Endometrium (tissue), 2 donors: Measurements from ENCODE around the gene CFAP46.

Experiments
- FAIRE-seq: peaks from 2 replicates; lab custom pipeline; 2012; peaks lifted over from hg19 to GRCh38; lab: Jason Lieb, UNC
- donor health status: control.
- donor health status: control.

The CFAP46 gene

DNA sequence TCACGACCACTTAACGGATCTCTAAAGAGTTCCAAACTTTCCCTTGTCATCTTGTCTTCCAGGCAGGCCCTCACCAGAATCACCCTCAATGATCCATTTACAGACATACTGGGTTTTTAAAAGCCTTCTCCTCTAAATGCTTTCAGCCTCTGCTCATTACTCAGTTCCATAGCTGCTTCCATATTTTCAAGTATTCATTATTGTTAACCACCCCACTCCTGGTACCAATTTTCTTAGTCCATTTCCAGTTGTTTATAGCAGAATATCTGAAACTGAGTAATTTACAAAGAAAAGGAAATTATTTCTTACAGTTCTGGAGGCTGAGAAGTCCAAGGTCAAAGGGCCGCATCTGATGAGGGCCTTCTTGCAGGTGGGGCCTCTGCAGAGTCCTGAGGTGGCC lies 100.0 kb downstream of the CFAP46 start:
- no peak for FAIRE-seq

DNA sequence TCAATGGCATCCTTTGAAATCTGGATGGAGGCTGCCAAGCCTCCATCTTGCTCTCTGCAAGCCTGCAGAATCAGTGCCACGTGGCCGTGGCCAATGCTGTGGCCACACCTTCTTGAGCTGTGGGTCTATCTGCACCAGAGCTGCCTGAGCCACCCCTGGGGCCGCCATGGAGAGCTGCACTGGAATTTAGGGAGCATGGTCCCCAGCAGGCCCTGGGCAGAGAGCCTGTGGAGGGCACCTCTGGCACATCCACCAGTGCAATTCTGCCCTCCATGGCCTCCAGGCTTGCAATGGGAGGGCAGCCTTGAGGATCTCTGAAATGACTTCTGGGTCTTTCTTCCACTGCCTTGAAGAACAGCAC lies 100.8 kb downstream of the CFAP46 start:
- no peak for FAIRE-seq

DNA sequence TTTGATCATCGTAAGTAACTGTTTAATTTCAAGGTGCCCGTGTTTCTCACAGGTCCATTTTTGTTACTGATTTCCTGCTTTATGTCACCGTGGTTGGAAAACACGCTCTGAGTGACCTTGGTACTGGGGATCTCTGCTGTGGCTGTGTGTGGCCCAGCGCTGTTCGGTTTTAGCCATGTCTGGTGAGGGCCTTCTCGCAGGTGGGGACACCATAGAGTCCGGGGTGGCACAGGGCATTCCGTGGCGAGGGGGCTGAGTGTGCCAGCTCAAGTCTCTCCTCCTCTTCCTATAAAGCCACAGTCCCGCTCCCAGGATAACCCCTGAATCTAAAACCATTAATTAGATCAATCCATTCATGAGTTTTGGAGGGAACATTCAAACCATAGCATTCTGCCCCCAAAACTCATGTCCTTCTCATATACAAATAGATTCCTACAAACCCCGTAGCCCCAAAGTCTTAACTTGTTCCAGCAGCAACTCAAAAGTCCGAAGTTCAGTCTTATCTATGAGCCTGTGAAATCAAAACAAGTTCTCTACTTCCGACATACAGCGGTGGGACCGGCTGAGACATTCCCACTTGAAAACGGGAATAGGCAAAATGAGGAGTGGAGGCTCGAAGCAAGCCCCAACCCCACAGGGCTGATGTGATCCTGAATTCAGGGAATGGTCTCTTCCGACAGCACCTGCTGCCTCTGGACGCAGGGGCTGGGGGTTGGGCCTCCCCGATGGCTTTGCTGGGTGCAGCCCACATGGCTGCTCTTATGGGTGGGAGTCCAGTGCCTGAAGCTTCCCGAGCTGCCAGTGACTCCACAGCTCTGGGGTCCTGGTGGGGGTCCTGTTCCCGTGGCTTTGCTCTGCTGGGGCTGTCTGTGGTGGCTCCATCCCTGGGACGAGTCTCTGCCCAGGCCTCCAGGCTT lies 101.4 kb downstream of the CFAP46 start:
- FAIRE-seq: no peak

DNA sequence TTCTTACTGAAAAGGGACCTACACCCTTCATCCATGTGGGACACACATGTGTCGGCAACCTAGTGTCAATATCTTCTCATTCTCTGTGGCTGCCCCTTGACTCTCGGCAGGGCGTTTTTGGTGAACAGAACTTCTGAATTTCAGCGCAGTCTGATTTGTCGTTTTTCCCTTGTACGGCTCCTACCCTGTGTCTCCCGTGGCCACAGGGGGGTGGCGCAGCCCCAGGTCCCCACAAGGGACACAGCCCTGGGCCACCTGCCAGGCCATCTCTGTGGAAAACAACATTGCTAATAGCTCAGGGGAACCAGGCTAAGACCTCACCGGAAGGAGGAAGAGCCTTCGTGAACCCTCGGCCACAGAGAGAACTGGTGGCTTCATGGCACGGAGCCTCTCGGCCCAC lies 103.3 kb downstream of the CFAP46 start:
- no peak for FAIRE-seq

DNA sequence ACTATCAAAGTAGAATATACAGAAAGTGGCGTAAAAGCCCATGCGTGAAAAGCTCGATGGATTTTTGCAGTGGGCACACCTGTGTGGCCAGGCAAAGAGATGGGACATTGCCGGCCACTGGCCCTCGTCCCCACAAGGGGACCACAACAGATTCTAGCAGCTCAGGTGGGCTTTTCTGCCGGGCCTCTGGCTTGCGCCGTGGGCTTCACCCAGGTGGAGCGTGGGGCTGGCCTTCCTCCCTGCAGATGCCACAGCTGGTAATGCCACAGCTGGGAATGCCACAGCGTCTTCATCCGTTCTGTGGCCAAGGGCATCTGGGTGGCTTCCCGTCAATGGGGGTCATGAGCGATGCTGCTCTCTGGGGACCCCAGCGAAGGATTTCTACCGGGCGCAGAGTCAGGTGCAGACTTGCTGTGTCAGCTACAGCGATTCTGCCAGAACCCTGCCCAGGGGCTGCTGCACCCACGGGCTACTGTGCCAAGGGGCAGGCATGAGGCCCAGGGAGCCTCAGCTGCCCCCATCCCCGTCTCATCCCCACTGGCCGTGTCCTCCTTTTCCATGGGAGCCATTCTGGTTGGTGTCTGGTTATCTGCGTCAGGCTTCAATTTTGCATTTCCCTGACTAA lies 103.9 kb downstream of the CFAP46 start:
- FAIRE-seq: no peak

DNA sequence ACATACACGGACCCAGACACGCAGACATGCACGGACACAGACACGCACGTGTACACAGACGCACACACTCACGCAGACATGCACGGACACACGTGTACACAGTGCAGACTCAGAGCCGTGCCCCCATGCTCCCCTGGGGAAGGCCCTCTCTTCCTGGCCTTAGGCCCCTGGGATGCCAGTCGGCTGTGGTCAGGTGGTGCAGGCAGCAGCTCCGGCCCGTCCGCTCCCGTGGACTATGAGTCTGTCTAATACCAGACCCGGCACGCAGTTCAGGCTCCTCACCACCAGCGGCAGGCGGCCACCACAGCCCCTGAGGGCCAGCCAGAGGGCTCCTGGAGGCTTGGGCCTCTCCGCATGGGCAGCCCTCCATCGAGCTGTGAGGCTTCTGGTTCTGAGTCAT lies 104.5 kb downstream of the CFAP46 start:
- no peak for FAIRE-seq

DNA sequence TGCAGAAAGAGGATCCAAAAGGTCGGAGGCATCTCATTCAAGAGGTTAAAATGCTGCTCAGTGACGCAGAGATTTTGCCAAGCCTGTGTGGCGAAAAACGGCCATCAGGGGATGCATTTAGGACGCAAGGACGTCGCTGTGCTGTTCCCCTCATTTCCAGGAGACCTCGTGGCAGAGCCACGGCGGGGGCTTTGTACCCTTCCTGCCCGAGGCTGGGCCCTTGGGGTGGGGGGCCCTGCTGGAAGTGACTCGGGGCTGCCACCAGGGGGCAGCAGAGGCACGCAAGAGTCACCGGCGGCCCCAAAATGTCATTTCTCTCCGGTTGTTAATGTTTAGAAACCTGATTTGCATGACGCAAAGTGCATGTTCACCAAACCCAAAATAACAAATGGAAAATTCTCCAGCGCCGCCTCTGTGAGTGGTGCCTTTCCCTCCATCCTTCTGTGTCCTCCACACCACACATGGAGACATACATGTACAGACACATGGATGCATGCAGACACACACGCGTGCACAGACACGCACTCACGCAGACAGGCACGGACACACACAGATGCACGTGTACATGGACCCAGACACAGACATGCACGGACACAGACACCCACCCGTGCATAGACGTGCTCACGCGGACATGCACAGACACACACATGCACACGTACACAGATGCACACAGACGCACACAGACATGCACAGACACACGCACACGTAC lies 105.4 kb downstream of the CFAP46 start:
- FAIRE-seq: no peak

DNA sequence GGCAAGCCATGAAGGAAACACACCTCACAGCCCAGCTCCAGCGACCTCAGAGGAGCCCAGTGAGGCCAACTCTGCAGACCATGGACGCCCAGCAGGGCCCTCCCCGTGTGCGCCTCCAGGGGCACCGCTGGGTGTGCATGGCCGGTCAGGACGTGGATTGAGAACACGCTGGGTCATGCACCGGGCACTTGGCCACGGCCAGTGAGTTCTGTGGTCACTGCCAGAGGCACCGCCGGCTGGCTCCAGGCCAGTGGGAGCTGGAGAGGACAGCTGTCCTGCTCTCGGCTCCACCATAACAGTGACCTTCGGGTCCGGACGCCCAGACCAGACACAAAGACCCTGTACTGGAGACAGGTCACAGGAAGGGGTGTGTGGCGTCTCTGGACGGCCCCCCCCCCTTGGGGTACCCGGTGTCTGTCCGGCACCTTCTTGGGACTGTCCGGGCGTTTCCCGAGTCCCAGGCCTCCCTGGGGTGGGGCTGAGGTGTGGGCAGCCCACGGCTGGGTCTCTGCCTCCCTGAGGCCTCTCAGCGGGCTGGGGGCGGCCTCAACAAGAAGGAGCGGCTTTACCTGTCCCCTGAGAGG lies 106.0 kb downstream of the CFAP46 start:
- FAIRE-seq: no peak

DNA sequence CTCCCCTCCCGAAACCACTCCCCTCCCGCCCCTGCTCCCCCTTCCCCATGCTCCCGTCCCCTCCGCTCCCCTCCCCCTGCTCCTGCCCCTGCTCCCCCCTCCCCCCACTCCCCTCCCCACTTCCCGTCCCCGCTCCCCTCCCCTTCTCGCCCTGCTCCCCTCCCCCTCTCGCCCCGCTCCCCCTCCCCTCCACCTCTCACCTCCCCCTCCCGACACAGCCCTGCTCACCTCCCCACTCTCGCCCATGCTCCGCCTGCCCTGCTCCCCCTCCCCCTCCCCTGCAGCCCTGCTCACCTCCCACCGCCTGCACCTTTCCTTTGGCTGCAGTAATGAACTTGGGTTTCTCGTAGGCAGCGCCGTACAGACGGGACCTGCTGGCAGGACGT lies 106.5 kb downstream of the CFAP46 start:
- FAIRE-seq: no peak

DNA sequence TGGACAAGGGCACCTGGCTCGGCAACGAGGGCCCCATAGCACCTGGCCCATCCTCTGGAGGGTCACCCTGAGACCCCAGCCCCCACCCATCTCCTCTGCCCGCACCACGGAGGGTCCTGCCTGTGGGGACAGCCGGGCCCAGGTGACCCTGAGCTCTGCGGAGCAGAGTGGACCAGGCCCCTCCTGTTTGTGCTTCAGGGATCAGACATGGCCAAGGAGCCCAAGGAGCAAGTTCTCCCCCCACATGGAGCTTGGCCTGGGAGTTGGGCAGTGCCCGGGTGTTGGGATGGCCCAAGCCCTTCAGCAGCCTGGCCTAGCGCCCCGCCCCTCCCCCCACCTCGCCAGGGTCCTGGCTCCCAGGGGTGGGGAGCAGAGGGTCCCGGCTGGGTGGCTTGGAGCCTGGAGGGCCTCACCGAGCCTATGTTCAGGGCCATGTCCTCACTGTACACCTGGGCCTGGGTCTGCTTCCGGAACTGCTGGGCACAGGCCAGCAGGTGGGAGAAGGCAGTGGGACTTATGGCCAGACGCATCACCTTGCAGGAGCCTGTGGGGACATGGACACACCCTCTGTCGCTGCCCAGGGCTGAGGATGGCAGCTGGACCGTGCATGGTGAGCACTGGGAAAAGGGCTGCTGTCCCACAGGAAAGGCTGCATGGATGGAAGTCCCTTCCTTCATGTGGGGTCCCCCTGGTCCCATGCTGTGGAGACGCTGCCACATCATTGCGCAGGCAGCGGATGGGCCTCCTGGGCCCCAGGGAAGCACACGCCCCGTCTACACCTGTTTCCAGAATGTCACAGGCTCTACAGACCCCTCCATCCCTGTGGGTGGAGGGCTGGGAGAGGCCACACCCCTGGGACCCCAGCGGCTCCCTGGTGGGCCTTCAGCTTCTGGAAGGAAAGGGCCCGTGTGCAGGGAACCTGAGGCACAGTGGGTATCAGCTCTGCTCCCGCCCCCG lies 107.2 kb downstream of the CFAP46 start:
- no peak for FAIRE-seq

DNA sequence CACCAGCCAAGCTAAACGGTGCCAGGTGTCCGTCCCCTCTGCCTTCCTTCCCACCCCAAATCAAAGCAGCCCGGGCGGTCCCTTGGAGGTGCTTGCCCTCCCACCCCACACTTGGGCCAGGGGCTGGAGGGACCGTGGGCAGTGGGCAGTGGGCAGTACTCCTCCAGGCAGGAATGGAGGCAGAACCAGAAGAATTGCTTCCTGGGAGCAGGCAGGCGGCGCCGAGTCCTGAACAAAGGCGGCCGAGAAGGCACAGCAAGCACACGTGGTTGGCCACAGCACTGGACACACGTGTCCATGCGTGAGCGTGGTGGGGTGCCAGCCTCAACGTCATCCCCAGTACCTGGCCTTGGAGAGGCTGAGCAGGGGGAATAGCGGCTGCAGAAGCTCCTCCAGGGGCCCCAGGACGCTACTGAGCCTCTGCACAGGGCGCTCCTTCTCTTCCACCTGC lies 108.0 kb downstream of the CFAP46 start:
- no peak for FAIRE-seq

DNA sequence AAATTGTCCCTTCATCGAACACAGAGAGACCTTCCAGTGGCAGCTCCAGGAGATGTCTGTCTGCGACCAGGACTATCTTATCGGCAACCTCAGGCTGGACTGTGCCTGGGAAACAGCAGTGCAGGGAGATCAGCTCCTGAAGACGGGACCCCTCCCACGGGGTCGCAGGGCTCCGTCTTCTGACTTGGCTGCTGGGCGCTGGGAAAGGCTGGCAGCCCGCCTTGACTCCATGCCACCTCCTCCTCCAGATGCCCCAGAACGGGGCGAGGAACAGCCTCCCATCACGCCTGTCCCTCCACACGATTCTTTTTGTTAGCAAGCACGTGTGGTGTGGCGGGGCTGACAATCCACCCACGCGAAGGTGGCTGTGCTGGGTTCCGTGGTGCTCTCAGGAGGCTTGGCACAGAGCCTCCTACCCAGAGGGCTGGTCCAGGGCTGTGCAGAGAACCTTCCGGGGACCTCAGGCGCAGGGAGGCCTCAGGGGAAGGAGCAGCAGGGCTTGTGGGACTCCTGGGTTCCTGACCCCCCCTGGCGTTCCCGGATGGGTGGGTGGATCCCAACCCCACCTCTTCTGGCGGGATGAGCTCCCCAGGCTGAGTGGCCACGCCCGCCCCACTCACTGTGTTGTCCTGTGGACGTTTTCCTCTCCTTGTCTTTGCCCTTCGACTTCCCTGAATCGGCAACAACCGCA lies 108.8 kb downstream of the CFAP46 start:
- FAIRE-seq: no peak

DNA sequence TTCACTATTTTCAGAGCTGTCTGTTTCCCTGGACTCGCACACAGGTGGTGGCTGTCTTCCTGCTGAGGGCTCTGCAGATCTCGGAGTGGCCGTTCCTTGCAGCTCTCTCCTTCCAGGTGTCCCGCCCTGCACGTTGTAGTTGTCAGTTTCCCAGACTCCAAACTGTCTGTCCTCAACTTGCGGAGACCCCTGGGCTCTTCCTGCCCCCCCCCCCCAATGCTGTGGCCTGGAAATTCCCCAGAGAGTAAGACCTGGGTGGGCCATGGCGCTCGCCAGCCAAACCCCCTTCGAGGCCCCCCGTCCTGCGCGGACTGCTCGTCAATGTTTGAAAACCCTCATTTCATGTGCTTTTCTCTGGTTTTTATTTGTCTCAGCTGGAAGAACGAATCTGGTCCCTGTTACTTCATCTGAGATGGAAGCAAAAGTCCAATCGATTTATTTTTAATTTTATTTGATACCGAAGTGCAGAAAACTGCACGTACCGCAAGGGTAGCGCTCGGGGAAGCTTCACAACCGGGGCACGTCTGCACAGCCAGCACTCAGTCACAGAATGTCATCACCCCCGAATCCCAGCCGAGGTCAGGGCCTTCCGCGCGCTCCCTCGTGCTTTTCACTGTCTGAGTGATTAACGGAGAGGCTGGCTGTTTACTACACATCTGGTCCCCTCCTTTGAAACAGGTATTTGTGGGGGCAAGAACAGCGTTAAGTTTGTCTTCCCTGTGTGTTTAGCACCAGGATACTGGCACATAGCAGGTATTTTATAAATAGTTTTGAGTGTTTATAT lies 110.0 kb downstream of the CFAP46 start:
- FAIRE-seq: no peak

DNA sequence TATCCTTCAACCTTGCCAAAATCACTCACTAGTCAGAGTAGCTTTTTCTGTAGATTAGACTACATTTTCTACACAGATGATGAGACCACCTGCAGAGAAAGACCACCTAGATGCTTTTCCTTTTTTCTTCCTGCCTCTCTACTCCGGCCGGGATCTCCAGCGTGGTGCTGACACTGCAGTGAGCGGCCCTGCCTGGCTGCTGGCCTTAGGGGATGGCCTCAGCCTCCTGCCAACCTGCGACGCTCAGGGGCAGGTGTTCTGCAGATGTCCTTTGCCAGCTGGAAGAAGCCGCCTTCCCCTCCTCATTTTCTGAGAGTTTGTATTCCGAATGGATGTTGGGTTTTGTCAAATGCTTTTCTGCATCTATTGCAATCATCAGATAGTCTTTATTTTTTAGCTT lies 113.0 kb downstream of the CFAP46 start:
- no peak for FAIRE-seq

DNA sequence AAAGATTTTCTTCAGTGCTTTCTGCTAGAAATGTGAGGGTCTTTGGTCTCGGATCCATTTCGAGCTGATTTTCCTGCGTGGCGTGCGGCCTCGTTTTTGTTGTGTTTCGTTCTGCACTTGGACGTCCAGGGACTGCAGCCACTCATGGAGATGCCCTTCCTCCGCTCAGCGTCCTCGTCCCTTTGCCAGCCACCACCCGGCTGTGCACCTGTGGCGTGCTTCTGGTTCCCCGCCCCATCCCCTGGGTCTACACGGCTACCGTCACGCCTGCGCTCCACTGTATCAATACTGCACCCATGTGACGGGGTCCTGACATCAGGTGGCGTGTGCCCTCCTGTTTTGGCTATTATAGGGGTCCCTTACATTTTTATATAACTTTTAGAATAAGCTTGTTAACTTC lies 113.7 kb downstream of the CFAP46 start:
- FAIRE-seq: no peak

DNA sequence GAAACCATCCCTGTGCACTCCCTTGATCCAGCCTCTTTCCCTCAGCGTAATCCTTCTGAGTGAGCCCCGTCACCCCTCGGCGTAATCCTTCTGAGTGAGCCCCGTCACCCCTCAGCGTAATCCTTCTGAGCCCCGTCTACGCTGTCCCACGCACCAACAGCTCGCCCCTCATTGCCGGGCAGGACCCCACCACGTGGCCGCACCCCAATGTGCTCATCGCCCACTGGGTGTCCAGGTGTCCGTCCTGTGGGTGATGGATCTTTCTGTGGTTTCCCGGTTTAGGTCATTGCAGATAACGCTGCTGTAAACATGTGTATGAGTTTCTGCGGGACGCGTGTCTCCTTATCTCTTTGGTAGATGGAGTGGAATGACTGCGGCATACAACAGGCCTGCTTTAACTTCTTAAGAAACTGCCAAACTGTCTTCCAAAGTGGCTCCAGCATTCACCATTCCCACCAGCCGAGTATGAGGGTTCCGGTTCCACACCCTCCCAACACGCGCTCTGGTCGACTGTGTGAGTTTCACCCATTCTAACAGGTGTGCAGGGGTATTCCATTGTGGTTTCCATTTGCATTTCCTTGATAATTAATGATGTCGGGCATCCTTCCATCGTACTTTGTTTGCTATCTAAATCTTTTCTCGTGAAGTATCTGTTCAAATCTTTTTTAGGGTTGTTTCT lies 114.4 kb downstream of the CFAP46 start:
- no peak for FAIRE-seq

DNA sequence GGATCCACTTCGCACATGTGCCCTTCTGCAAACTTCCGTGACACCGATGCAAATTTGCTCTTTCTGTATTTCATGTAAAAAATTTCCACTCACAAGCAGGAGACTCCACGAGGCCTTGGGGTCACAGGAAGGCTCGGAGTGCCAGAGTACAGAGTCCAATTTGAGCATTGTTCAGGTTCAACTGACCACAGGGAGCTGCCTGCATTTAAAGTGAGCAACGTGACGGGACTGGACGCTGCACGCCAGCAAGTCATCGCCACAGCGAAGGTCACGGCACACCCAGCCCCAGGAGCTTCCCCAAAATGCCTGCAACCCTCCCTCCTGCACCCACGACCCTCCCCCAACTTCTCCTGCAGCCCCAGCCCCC lies 115.0 kb downstream of the CFAP46 start:
- FAIRE-seq: no peak

DNA sequence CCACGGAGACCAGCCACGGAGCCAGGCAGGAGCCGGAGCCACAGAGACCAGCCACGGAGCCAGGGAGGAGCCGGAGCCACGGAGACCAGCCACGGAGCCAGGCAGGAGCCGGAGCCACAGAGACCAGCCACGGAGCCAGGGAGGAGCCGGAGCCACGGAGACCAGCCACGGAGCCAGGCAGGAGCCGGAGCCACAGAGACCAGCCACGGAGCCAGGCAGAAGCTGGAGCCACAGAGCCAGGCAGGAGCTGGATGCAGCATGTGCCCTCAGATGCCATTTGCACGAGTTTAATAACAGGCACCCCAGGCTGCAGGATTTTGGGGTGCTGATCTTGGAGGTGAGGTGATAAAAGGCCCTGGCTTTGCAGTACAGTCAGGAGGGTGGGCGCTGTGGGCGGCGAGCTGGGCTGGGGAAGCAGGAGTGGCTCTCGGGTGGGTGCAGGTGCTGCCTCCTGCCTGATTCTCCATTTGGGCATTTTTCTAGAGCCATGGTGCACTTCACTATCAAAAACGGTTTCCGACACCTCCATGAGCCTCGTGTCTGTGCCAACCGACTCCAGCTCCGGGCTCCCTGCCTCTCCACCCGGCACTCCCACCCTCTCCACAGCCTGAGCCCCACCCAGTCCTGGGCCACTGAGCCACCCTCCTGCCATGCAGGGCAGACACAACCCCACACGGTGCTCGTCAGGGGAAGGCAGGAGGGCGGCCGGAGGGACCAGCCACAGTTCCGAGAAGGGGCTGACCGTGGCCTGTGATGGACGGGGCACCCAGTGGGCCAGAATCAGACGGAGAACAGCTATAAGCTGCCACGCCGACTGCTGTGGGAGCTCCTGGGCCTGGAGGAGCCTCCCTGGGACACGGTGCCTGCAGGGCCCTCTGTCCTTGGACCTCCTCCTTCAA lies 115.6 kb downstream of the CFAP46 start:
- FAIRE-seq: no peak
